ENCODE data around the gene CUL5.
"Not testable (repeated sequence)": the region's sequence is repeated elsewhere in the genome, so short reads cannot be mapped to it uniquely, and the experiment has no call there.

Gene CUL5

GRCh38 chr11:108115500-108116140 lies 106.9 kb downstream of the CUL5 start:
- DNase-seq (ENCODE audit: low read depth): no peak

DNA sequence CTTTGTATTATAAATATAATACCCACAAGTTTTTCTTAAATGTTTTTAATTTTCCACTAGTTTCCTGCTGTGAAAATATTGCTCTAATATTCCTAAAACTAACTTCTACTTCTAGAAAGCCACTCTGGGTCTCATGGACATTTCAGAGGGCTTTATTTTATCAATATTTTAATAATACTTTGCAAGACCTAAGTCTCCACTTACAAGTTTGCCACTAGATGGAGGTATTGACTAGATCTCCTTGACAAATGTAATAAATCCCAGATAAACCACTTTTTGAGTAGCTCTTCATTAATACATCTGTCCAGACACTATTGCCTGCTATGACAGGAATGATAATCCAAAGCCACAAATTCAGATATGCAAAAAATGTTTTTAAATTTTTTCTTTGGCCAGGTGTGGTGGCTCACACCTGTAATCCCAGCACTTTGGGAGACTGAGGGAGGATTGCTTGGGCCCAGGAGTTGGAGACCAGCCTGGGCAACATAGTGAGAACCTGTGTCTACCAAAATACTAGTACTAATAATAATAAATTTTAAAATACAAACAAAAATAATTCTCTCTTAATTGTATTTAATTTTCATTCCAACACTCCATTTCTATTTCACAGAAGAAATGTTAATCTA lies 109.2 kb downstream of the CUL5 start:
- DNase-seq (ENCODE audit: low read depth): no peak

DNA sequence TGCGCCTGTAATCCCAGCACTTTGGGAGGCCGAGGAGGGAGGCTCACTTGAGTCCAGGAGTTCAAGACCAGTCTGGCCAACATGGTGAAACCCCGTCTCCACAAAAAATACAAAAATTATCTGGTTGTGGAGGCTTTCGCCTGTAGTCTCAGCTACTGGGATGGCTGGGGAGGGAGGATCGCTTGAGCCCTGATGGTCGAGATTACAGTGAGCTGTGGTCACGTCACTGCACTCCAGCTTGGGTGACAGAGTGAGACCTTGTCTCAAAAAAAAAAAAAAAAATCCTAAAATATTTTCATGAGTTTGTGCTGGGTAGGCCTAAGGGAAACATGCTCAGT lies 112.2 kb downstream of the CUL5 start:
- DNase-seq (ENCODE audit: low read depth): not testable (repeated sequence)

- peak; percentile 94 for DNase-seq (ENCODE audit: low read depth)
Measured at GRCh38 chr11:108121274-108122155, 112.8 kb downstream of the CUL5 start, which contains the start of gene ACAT1. TSS of gene ACAT1 (plus strand) at chr11:108121567. CDS start at chr11:108121607, 40 bp downstream.

GRCh38 chr11:108122166-108122628 lies 113.5 kb downstream of the CUL5 start:
- no peak for DNase-seq (ENCODE audit: low read depth)

DNA sequence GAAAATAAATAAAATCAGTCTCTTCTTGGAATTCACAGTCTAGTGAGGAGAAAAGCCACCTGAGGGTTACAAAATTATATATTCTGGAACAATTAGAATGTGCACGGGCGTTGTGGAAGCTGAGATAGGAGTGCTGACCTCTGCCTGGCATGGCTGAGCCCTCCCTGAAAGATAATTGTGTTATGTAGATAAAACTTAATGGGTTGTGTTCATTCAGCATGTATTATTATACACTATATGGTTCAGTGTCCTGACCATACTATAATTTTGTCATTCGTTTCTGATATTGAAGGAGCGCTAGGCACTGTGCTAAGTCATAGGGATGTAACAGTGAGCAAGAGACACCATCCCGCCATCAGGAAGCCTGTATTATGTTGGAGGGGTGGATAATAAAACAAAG lies 116.4 kb downstream of the CUL5 start:
- DNase-seq (ENCODE audit: low read depth): no peak

DNA sequence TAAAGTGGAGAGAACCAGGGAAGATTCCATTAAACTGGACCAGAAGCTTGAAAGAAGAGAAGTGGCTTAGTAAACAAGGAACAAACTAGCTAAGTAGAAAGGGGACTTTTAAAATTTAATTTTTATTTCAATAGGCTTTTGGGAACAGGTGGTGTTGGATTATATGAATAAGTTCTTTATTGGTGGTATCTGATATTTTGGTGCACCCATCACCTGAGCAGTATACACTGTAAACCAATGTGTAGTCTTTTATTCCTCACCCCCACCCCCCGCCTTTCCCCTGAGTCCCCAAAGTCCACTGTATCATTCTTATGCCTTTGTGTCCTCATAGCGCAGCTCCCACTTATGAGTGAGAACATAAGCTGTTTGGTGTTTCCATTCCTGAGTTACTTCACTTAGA lies 120.1 kb downstream of the CUL5 start:
- DNase-seq (ENCODE audit: low read depth): no peak

- no peak for DNase-seq (ENCODE audit: low read depth)
Measured at GRCh38 chr11:108131993-108132392, 123.3 kb downstream of the CUL5 start.

DNA sequence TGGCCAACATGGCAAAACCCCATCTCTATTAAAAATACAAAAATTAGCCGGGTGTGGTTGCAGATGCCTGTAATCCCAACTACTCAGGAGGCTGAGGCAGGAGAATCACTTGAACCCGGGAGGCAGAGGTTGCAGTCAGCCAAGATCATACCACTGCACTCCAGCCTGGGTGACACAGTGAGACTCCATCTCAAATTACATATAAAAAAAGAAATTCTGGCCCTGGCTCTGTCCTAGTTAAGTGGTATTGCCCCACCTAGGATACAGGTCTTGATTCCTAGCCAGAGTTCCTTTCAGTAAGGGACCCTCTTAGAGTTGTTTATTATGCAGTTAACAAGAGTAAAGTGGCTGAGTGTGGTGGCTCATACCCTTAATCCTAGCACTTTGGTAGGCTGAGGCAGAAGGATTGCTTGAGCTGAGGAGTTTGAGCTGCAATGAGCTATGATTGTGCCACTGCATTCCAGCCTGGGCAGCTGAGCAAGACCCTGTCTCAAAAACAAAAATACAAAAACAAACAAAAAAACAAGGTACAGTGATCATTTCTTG lies 124.4 kb downstream of the CUL5 start:
- not testable (repeated sequence) for DNase-seq (ENCODE audit: low read depth)

GRCh38 chr11:108135845-108136544 lies 127.3 kb downstream of the CUL5 start:
- no peak for DNase-seq (ENCODE audit: low read depth)

DNA sequence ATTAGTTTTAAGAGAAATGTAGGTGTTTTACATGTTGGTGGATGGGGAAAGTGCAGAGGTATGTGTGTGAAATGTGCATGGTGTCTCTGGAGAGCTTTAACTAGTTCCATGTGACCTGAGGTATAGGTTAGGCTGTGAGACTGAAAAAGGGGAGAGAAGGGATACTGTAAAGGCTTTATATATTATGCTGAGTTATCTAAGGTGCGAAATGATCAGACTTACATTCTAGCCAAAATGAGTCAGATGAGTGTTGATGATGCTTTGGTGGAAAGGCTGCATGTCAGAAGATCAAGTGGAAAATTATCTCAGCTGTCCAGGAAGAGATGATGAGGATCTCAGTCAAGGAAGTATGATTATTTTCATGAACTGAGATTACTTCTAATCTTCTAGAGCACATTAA lies 128.5 kb downstream of the CUL5 start:
- no peak for DNase-seq (ENCODE audit: low read depth)

- DNase-seq (ENCODE audit: low read depth): no peak
Measured at GRCh38 chr11:108142304-108142703, 133.6 kb downstream of the CUL5 start.

- DNase-seq (ENCODE audit: low read depth): no peak
Measured at GRCh38 chr11:108144615-108145014, 135.9 kb downstream of the CUL5 start.

- DNase-seq (ENCODE audit: low read depth): no peak
Measured at GRCh38 chr11:108147150-108147549, 138.5 kb downstream of the CUL5 start.

- no peak for DNase-seq (ENCODE audit: low read depth)
Measured at GRCh38 chr11:108148556-108148955, 139.9 kb downstream of the CUL5 start.

DNA sequence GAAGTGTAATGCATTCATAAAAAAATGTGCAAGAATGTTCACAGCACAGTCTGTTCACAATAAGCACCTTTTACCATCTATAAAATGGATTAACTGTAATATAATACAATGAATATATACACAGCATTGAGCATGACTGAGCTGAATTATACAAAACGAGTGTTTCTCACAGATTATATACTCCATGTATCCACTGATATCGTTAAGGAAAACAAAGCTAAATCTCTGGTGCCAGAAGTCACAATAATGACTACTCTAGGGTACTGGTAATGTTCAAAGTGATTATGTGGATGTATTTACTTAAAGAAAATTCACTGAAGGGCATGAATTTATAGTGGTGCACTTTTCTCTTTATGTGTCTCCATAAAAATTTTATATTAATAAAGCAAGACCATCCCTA lies 145.9 kb downstream of the CUL5 start:
- no peak for DNase-seq (ENCODE audit: low read depth)

Data from activated gamma-delta T cell treated with anti-CD3 and anti-CD28 coated beads, Interleukin-2, amount 50 U/mL, for 16 hours (primary cell).